Amniotic epithelial cell (primary cell): Measurements from ENCODE around the gene TLE4.
"Not testable (repeated sequence)": the region's sequence is repeated elsewhere in the genome, so short reads cannot be mapped to it uniquely, and the experiment has no call there.

Source experiments
- DNase-seq: peaks from one replicate; pipeline ENCODE4 v3.0.0-alpha.2; 2010; ENCODE audit warnings: low read depth

TLE4 gene

GRCh38 chr9:79603222-79603920 lies 31.6 kb downstream of the TLE4 start:
- no peak for DNase-seq

- no peak for DNase-seq
Observed at GRCh38 chr9:79604149-79604548, 32.4 kb downstream of the TLE4 start.

- DNase-seq: no peak
Observed at GRCh38 chr9:79604921-79605562, 33.3 kb downstream of the TLE4 start.

- not testable (repeated sequence) for DNase-seq
Observed at GRCh38 chr9:79606529-79606928, 34.8 kb downstream of the TLE4 start.

- DNase-seq: peak; percentile 29
Observed at GRCh38 chr9:79609468-79610018, 37.8 kb downstream of the TLE4 start.

GRCh38 chr9:79610019-79610631 lies 38.4 kb downstream of the TLE4 start:
- no peak for DNase-seq

GRCh38 chr9:79610791-79611614 lies 39.2 kb downstream of the TLE4 start:
- peak; percentile 63 for DNase-seq

- DNase-seq: no peak
Observed at GRCh38 chr9:79613145-79613544, 41.4 kb downstream of the TLE4 start.

GRCh38 chr9:79615038-79615437 lies 43.3 kb downstream of the TLE4 start:
- no peak for DNase-seq

- peak; percentile 32 for DNase-seq
Observed at GRCh38 chr9:79616013-79616412, 44.2 kb downstream of the TLE4 start.

- no peak for DNase-seq
Observed at GRCh38 chr9:79616971-79617370, 45.2 kb downstream of the TLE4 start.

- DNase-seq: peak; percentile 48
Observed at GRCh38 chr9:79617395-79617794, 45.6 kb downstream of the TLE4 start.

- no peak for DNase-seq
Observed at GRCh38 chr9:79619930-79620329, 48.2 kb downstream of the TLE4 start.

- DNase-seq: no peak
Observed at GRCh38 chr9:79621916-79622575, 50.3 kb downstream of the TLE4 start.

- DNase-seq: no peak
Observed at GRCh38 chr9:79623799-79624721, 52.3 kb downstream of the TLE4 start.

- DNase-seq: no peak
Observed at GRCh38 chr9:79629721-79630120, 58.0 kb downstream of the TLE4 start.

- DNase-seq: no peak
Observed at GRCh38 chr9:79630521-79631403, 59.0 kb downstream of the TLE4 start.

GRCh38 chr9:79632060-79632459 lies 60.3 kb downstream of the TLE4 start:
- DNase-seq: no peak

GRCh38 chr9:79632705-79633104 lies 60.9 kb downstream of the TLE4 start:
- no peak for DNase-seq

- DNase-seq: no peak
Observed at GRCh38 chr9:79633558-79633957, 61.8 kb downstream of the TLE4 start.
